A549 (cell line): ENCODE data around the gene MSL2. TPM values are rescaled to one million over a fixed set of nuclear protein-coding genes. Genes with fewer than 3 reads are reported as not detected.

Source experiments
- ATAC-seq, 2 experiments: fragments of 200-7000 bp in 1 of 2; fragments of >200 bp in 1 of 2; cut with Nextera tagmentation in 1 of 2; cut with Tn5 transposase in 1 of 2; 3 replicates each; pipeline versions ENCODE4 v1.8.0 to v1.9.1; 2018 to 2020; ENCODE audit warnings: mild to moderate bottlenecking in 1 of 2, moderate library complexity in 1 of 2
- CTCF ChIA-PET: fragments of 300-600 bp; sonication (Branson Sonifier 250); formaldehyde crosslinking; extraction: SDS; loops from one replicate; lab custom pipeline; 2021; ENCODE audit warnings: antibody characterized with exemption, inconsistent platforms; lab: Yijun Ruan, JAX
- POLR2A ChIA-PET: fragments of 350-600 bp; formaldehyde crosslinking; extraction: SDS; loops from one replicate; lab custom pipeline; 2021; ENCODE audit warnings: antibody characterized with exemption, inconsistent platforms; lab: Yijun Ruan, JAX
- DNase-seq, 2 experiments: peaks; one replicate each; pipeline versions ENCODE4 v3.0.0 to v3.0.0-alpha.2; 2011 to 2016; ENCODE audit warnings: low read depth in 1 of 2, low spot score in 1 of 2
- FAIRE-seq: peaks from 2 replicates; lab custom pipeline; 2011; peaks lifted over from hg19 to GRCh38; lab: Jason Lieb, UNC
- H3K27ac ChIP-seq, 2 experiments: fragments of >200 bp; sonication (Bioruptor Twin); formaldehyde crosslinking; 3 replicates each; pipeline ENCODE4 v1.5.1; 2016 to 2017
- H3K4me1 ChIP-seq: fragments of >200 bp; sonication (Bioruptor Twin); formaldehyde crosslinking; 3 replicates; pipeline ENCODE4 v1.6.1; 2016
- H3K4me2 ChIP-seq: fragments of >200 bp; sonication (Bioruptor Twin); formaldehyde crosslinking; 3 replicates; pipeline ENCODE4 v1.6.1; 2016
- H3K4me3 ChIP-seq: fragments of >200 bp; sonication (Bioruptor Twin); formaldehyde crosslinking; 3 replicates; pipeline ENCODE4 v1.5.1; 2016
- H3K9me3 ChIP-seq: fragments of >200 bp; sonication (Bioruptor Twin); formaldehyde crosslinking; 3 replicates; pipeline ENCODE4 v1.6.1; 2016
- BCL3 ChIP-seq: fragments of >200 bp; sonication (Bioruptor Twin); formaldehyde crosslinking; IDR thresholded peaks from 3 replicates; pipeline ENCODE4 v1.6.1; 2016
- BHLHE40 ChIP-seq: IDR thresholded peaks from 2 replicates; pipeline ENCODE4 v1.6.1; 2012; ENCODE audit warnings: low read depth, low read length, inconsistent platforms
- CHD4 ChIP-seq: fragments of 200-600 bp; sonication (generic); IDR thresholded peaks from 2 replicates; pipeline ENCODE4 v1.6.1; 2016; ENCODE audit warnings: antibody characterized with exemption, mild to moderate bottlenecking, borderline replicate concordance
- FOSB ChIP-seq: fragments of 250-450 bp; sonication (Bioruptor Pico); IDR thresholded peaks from 2 replicates; pipeline ENCODE4 v1.5.0; 2020; ENCODE audit warnings: mild to moderate bottlenecking, moderate library complexity
- FOSL2 ChIP-seq, 2 experiments: fragments of 450-650 bp in 1 of 2; fragments of >200 bp in 1 of 2; sonication (Bioruptor Twin) in 1 of 2; formaldehyde crosslinking; IDR thresholded peaks; 2 replicates each; pipeline versions ENCODE4 v1.5.0 to v1.6.1; 2016 to 2020; ENCODE audit warnings: mild to moderate bottlenecking in 1 of 2, moderate library complexity in 1 of 2
- HEYL ChIP-seq: fragments of 250-450 bp; sonication (Bioruptor Pico); IDR thresholded peaks from 2 replicates; pipeline ENCODE4 v1.8.0; 2021; ENCODE audit warnings: mild to moderate bottlenecking, moderate library complexity
- HMGXB4 ChIP-seq: fragments of 250-450 bp; sonication (Bioruptor Pico); IDR thresholded peaks from 2 replicates; pipeline ENCODE4 v1.5.0; 2021; ENCODE audit warnings: mild to moderate bottlenecking, moderate library complexity, borderline replicate concordance
- JUN ChIP-seq, 2 experiments: fragments of >200 bp; sonication (Bioruptor Twin); formaldehyde crosslinking; IDR thresholded peaks; 2 replicates in 1 of 2; 3 replicates in 1 of 2; pipeline ENCODE4 v1.6.1; 2016 to 2017
- MAFK ChIP-seq: fragments of 450-650 bp; IDR thresholded peaks from 2 replicates; pipeline ENCODE4 v1.6.1; 2014; ENCODE audit not compliant: partially characterized antibody
- MAX ChIP-seq: IDR thresholded peaks from 2 replicates; pipeline ENCODE4 v1.6.1; 2012
- MAZ ChIP-seq: fragments of 150-350 bp; IDR thresholded peaks from 2 replicates; pipeline ENCODE4 v1.6.1; 2014; ENCODE audit warnings: antibody characterized with exemption, low read depth, low read length, borderline replicate concordance
- MYC ChIP-seq: IDR thresholded peaks from 2 replicates; pipeline ENCODE4 v1.6.1; 2012; ENCODE audit warnings: mild to moderate bottlenecking, inconsistent platforms, low read length, improper control_type of control experiment, borderline replicate concordance
- SMC3 ChIP-seq: fragments of >200 bp; sonication (Bioruptor Twin); formaldehyde crosslinking; IDR thresholded peaks from 3 replicates; pipeline ENCODE4 v1.6.1; 2018; ENCODE audit warnings: inconsistent platforms
- TFCP2L1 ChIP-seq: fragments of 250-450 bp; sonication (Bioruptor Pico); IDR thresholded peaks from 2 replicates; pipeline ENCODE4 v1.5.0; 2021; ENCODE audit warnings: mild to moderate bottlenecking
- TP53 ChIP-seq: fragments of 250-450 bp; sonication (Bioruptor Pico); IDR thresholded peaks from 2 replicates; pipeline ENCODE4 v1.5.0; 2021; ENCODE audit warnings: mild to moderate bottlenecking, moderate library complexity
- ZC3H11A ChIP-seq: fragments of 450-650 bp; IDR thresholded peaks from 2 replicates; pipeline ENCODE4 v1.6.1; 2014; ENCODE audit warnings: antibody characterized with exemption, mild to moderate bottlenecking
- ZNF302 ChIP-seq: fragments of 250-450 bp; sonication (Bioruptor Pico); IDR thresholded peaks from 2 replicates; pipeline ENCODE4 v1.9.0; 2021; ENCODE audit warnings: inconsistent platforms, mild to moderate bottlenecking, moderate library complexity
- WGBS: methylation state at CpG from one replicate; pipeline ENCODE4 v1.1.6; 2017; ENCODE audit errors: missing lambda C conversion rate; 5-methylcytosine and 5-hydroxymethylcytosine counted together
- polyA plus RNA-seq, 4 experiments: library from polyadenylated mRNA; depleted of rRNA in 3 of 4; stranded (reverse); fragments of >200 nt; fragmentation: RNase III in 1 of 4; extraction: RNeasy Plus Mini Kit Qiagen cat#74134 plus additional on column Dnase treatment in 1 of 4; gene quantifications; 2 replicates in 3 of 4; 3 replicates in 1 of 4; pipeline ENCODE4 v1.2.3, GENCODE V29; 2011 to 2017

MSL2 gene
- polyA plus RNA-seq, 2 of the 4 experiments (the other 2 are of a cell fraction), result 8.4 to 10.1 TPM

- POLR2A ChIA-PET, result interaction anchor here (0.6 to 2.2 kb wide), 12 partner anchors 14 to 643 kb away, joined by 3 to 28 read pairs (median 4); partner anchors contain the start of genes SLC35G2 and STAG1
- Histone ChIP-seq H3K4me2 (peak overlapping the region; percentile 91), H3K27ac (peak overlapping the region; percentile 97 to 99), H3K4me3 (peak overlapping the region; percentile 82), H3K9me3 (peaks cover 5% of the 10 kb centered on the region; the same call in 1 of the 3 replicates), H3K4me1 (peaks cover 16% of the 10 kb centered on the region)
- DNase-seq, result peak in 1 of 2 experiments; percentile 82
- CTCF ChIA-PET, result interaction anchor here (0.8 to 1.1 kb wide), 3 partner anchors 7 to 116 kb away, joined by 3 read pairs; no protein-coding TSS in a partner anchor
- WGBS, result 0% methylated on average over 21 of the region's 103 CpGs
- no peak for FAIRE-seq
- TF ChIP-seq JUN (IDR thresholded peaks at IDR 0.05), result peak in 1 of 2 experiments; percentile 40; a peak in 2 of 5 replicates
- TF ChIP-seq FOSL2 (IDR thresholded peaks at IDR 0.05), result no peak
- TF ChIP-seq FOSL2 (CRISPR knock-in tag; IDR thresholded peaks at IDR 0.05), result no peak
- 0 out of 2 replicates have a peak, but pooled peaks have one; percentile 34 for TF ChIP-seq TP53 (CRISPR knock-in tag)
- TF ChIP-seq MAX, result peak; percentile 18; the same call in 1 of the 2 replicates
- no peak for TF ChIP-seq SMC3
- TF ChIP-seq MAFK, result no peak
- TF ChIP-seq HMGXB4 (CRISPR knock-in tag), result no peak
- 0 out of 3 replicates have a peak, but pooled peaks have one; percentile 68 for TF ChIP-seq BCL3
- peak; percentile 66 to 75 for ATAC-seq
These were observed 674 bp downstream of the MSL2 start for GRCh38 chr3:136195258-136196063.

DNA sequence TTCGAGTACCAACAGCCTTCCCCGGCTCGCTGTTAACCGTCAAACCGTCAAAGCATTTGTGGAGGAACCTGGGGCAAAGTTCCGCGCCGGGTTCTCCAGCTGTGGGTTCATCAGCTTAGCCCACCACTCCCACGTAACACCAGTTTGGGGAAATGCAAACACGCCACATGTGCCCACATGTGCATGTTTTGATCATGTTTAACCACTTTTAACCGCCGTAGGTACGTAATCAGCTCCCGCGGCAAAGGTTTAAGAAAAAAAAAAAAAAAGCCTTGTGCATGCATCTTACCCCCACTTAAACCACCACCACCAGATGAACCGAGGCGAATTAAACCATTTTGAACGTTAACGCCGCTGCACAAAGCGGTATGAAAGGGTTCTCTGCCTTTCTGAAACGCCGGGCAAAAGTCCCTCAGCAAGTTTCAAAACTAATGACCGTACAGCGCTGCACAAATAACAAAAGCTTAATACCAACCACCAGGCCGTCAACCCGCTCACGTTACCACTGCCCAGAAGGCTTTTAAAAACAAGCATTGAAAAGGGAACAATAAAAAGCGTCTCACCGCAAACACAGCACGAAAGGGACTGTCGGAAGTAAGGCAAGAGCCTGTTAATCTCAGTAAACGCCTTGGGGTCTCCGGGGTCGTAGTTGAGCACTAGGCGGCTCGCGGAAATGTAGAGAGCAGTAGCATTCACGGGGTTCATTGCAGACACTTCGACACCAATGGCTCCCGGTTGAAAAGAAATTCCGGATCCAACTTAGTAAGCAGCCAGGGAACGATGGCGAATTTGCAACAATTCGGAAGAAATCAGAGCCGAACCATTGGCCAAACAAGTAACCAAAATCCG lies 1.5 kb downstream of the MSL2 start:
- POLR2A ChIA-PET, result interaction anchor here (0.6 to 2.2 kb wide), 2 partner anchors 57 to 558 kb away, joined by 3 to 28 read pairs; partner anchors contain the start of gene STAG1
- peaks cover 5% of the 10 kb centered on the region; the same call in 1 of the 3 replicates for H3K9me3 ChIP-seq

GRCh38 chr3:136193278-136194054 lies 2.7 kb downstream of the MSL2 start:
- peaks cover 3% of the 10 kb centered on the region; the same call in 1 of the 3 replicates for H3K9me3 ChIP-seq
- H3K4me1 ChIP-seq, result peaks cover 19% of the 10 kb centered on the region
- ChIA-PET POLR2A (interaction anchor here (0.7 kb wide), 1 partner anchor 14 kb away, joined by 3 read pairs; no protein-coding TSS in a partner anchor), CTCF (interaction anchor here (0.6 kb wide), 1 partner anchor 578 kb away, joined by 3 read pairs; no protein-coding TSS in a partner anchor)
- FAIRE-seq, result no peak
- 0 out of 6 replicates have a peak overlapping the region, but pooled peaks of 1 of the 2 experiments have one; percentile 12 for H3K27ac ChIP-seq
- peak overlapping the region; percentile 82 for H3K4me3 ChIP-seq
- no peak for DNase-seq
- peak overlapping the region; percentile 91 for H3K4me2 ChIP-seq
- no peak for ATAC-seq
- WGBS, result 2% methylated on average over 6 of the region's 6 CpGs
- TF ChIP-seq MYC (no peak), BHLHE40 (no peak), TFCP2L1 (CRISPR knock-in tag) (no peak), HEYL (no peak), ZNF302 (CRISPR knock-in tag) (no peak), SMC3 (no peak), CHD4 (no peak), ZC3H11A (no peak)
- TF ChIP-seq, all 56 proteins: peak for 0

More for the DNA sequence above, 1.5 kb downstream of the MSL2 start:
- Histone ChIP-seq H3K27ac (peak overlapping the region; percentile 97 to 99), H3K4me2 (peak overlapping the region; percentile 91), H3K4me3 (peak overlapping the region; percentile 82), H3K4me1 (peaks cover 16% of the 10 kb centered on the region)
- WGBS, result 1% methylated on average over 47 of the region's 47 CpGs
- CTCF ChIA-PET, result interaction anchor here (0.8 kb wide), 1 partner anchor 115 kb away, joined by 3 read pairs; no protein-coding TSS in a partner anchor
- DNase-seq, result no peak
- TF ChIP-seq MAZ, result no peak
- TF ChIP-seq FOSB (CRISPR knock-in tag), result no peak
- no peak for ATAC-seq
- FAIRE-seq, result no peak
